Measurements from ENCODE around the gene DEF6. TPM values are rescaled to one million over a fixed set of nuclear protein-coding genes. Genes with fewer than 3 reads are reported as not detected.

Gene DEF6
- polyA plus RNA-seq, 1 donor = 13.2 TPM

- Histone ChIP-seq H3K27ac (ENCODE audit: low read length) (no peak overlapping the region), H3K4me3 (ENCODE audit: low read length) (no peak overlapping the region), H3K9me3 (ENCODE audit: control insufficient read depth, low read depth, low read length) (no peaks in the 10 kb centered on the region), H3K4me1 (ENCODE audit: control insufficient read depth, insufficient read depth, low read length) (peaks cover 9% of the 10 kb centered on the region), H3K36me3 (ENCODE audit: control insufficient read depth, insufficient read depth, low read length) (peaks cover 23% of the 10 kb centered on the region), H3K27me3 (ENCODE audit: control insufficient read depth, insufficient read depth, low read length) (no peaks in the 10 kb centered on the region)
- DNase-seq = no peak
- no CpG with 5 or more reads among the region's 2 CpGs for WGBS (ENCODE audit: insufficient coverage, low lambda C conversion rate)
Observed at GRCh38 chr6:35362200-35362599, 64.6 kb downstream of the DEF6 start.

GRCh38 chr6:35363293-35363750, 65.7 kb downstream of the DEF6 start:
- no CpG with 5 or more reads among the region's 10 CpGs for WGBS (ENCODE audit: insufficient coverage, low lambda C conversion rate)
- DNase-seq = no peak
- no peak overlapping the region for H3K4me3 ChIP-seq (ENCODE audit: low read length)
- H3K27me3 ChIP-seq (ENCODE audit: control insufficient read depth, insufficient read depth, low read length) = no peaks in the 10 kb centered on the region
- H3K27ac ChIP-seq (ENCODE audit: low read length) = peak overlapping the region; percentile 8
- peaks cover 19% of the 10 kb centered on the region for H3K36me3 ChIP-seq (ENCODE audit: control insufficient read depth, insufficient read depth, low read length)
- peaks cover 12% of the 10 kb centered on the region for H3K4me1 ChIP-seq (ENCODE audit: control insufficient read depth, insufficient read depth, low read length)
- H3K9me3 ChIP-seq (ENCODE audit: control insufficient read depth, low read depth, low read length) = no peaks in the 10 kb centered on the region

GRCh38 chr6:35365594-35366203, 68.1 kb downstream of the DEF6 start:
- Histone ChIP-seq H3K4me3 (ENCODE audit: low read length) (no peak overlapping the region), H3K4me1 (ENCODE audit: control insufficient read depth, insufficient read depth, low read length) (peaks cover 22% of the 10 kb centered on the region), H3K9me3 (ENCODE audit: control insufficient read depth, low read depth, low read length) (no peaks in the 10 kb centered on the region), H3K36me3 (ENCODE audit: control insufficient read depth, insufficient read depth, low read length) (peaks cover 12% of the 10 kb centered on the region), H3K27me3 (ENCODE audit: control insufficient read depth, insufficient read depth, low read length) (no peaks in the 10 kb centered on the region), H3K27ac (ENCODE audit: low read length) (no peak overlapping the region)
- DNase-seq = no peak
- WGBS (ENCODE audit: insufficient coverage, low lambda C conversion rate) = 100% methylated on average over 1 of the region's 6 CpGs

- H3K27ac ChIP-seq (ENCODE audit: low read length) = no peak overlapping the region
- H3K4me1 ChIP-seq (ENCODE audit: control insufficient read depth, insufficient read depth, low read length) = peaks cover 27% of the 10 kb centered on the region
- peaks cover 9% of the 10 kb centered on the region for H3K36me3 ChIP-seq (ENCODE audit: control insufficient read depth, insufficient read depth, low read length)
- DNase-seq = no peak
- H3K4me3 ChIP-seq (ENCODE audit: low read length) = no peak overlapping the region
- H3K27me3 ChIP-seq (ENCODE audit: control insufficient read depth, insufficient read depth, low read length) = no peaks in the 10 kb centered on the region
- H3K9me3 ChIP-seq (ENCODE audit: control insufficient read depth, low read depth, low read length) = no peaks in the 10 kb centered on the region
Observed at GRCh38 chr6:35366204-35366596, 68.6 kb downstream of the DEF6 start.

- no peak overlapping the region for H3K27ac ChIP-seq (ENCODE audit: low read length)
- WGBS (ENCODE audit: insufficient coverage, low lambda C conversion rate) = no CpG with 5 or more reads among the region's 5 CpGs
- H3K9me3 ChIP-seq (ENCODE audit: control insufficient read depth, low read depth, low read length) = no peaks in the 10 kb centered on the region
- DNase-seq = no peak
- H3K4me1 ChIP-seq (ENCODE audit: control insufficient read depth, insufficient read depth, low read length) = peaks cover 35% of the 10 kb centered on the region
- no peak overlapping the region for H3K4me3 ChIP-seq (ENCODE audit: low read length)
- peaks cover 6% of the 10 kb centered on the region for H3K36me3 ChIP-seq (ENCODE audit: control insufficient read depth, insufficient read depth, low read length)
- H3K27me3 ChIP-seq (ENCODE audit: control insufficient read depth, insufficient read depth, low read length) = no peaks in the 10 kb centered on the region
Observed at GRCh38 chr6:35367646-35368037, 70.0 kb downstream of the DEF6 start.

- peaks cover 5% of the 10 kb centered on the region for H3K36me3 ChIP-seq (ENCODE audit: control insufficient read depth, insufficient read depth, low read length)
- no peak overlapping the region for H3K4me3 ChIP-seq (ENCODE audit: low read length)
- WGBS (ENCODE audit: insufficient coverage, low lambda C conversion rate) = no CpG with 5 or more reads among the region's 2 CpGs
- H3K27me3 ChIP-seq (ENCODE audit: control insufficient read depth, insufficient read depth, low read length) = no peaks in the 10 kb centered on the region
- no peaks in the 10 kb centered on the region for H3K9me3 ChIP-seq (ENCODE audit: control insufficient read depth, low read depth, low read length)
- peaks cover 29% of the 10 kb centered on the region for H3K4me1 ChIP-seq (ENCODE audit: control insufficient read depth, insufficient read depth, low read length)
- H3K27ac ChIP-seq (ENCODE audit: low read length) = peak overlapping the region; percentile 38
- peak in 1 of 2 donors; percentile 61 for DNase-seq
Observed at GRCh38 chr6:35368038-35368887, 70.6 kb downstream of the DEF6 start.

GRCh38 chr6:35370124-35370741, 72.6 kb downstream of the DEF6 start:
- peaks cover 29% of the 10 kb centered on the region for H3K4me1 ChIP-seq (ENCODE audit: control insufficient read depth, insufficient read depth, low read length)
- 80% methylated on average over 1 of the region's 8 CpGs for WGBS (ENCODE audit: insufficient coverage, low lambda C conversion rate)
- no peak for DNase-seq
- H3K27me3 ChIP-seq (ENCODE audit: control insufficient read depth, insufficient read depth, low read length) = no peaks in the 10 kb centered on the region
- peaks cover 2% of the 10 kb centered on the region for H3K36me3 ChIP-seq (ENCODE audit: control insufficient read depth, insufficient read depth, low read length)
- peak overlapping the region; percentile 68 for H3K27ac ChIP-seq (ENCODE audit: low read length)
- H3K9me3 ChIP-seq (ENCODE audit: control insufficient read depth, low read depth, low read length) = no peaks in the 10 kb centered on the region
- H3K4me3 ChIP-seq (ENCODE audit: low read length) = no peak overlapping the region

GRCh38 chr6:35370785-35371493, 73.3 kb downstream of the DEF6 start:
- DNase-seq = peak in 1 of 2 donors; percentile 50
- Histone ChIP-seq H3K36me3 (ENCODE audit: control insufficient read depth, insufficient read depth, low read length) (peaks cover 2% of the 10 kb centered on the region), H3K27me3 (ENCODE audit: control insufficient read depth, insufficient read depth, low read length) (no peaks in the 10 kb centered on the region), H3K9me3 (ENCODE audit: control insufficient read depth, low read depth, low read length) (no peaks in the 10 kb centered on the region), H3K4me3 (ENCODE audit: low read length) (no peak overlapping the region), H3K4me1 (ENCODE audit: control insufficient read depth, insufficient read depth, low read length) (peaks cover 29% of the 10 kb centered on the region), H3K27ac (ENCODE audit: low read length) (peak overlapping the region; percentile 68)
- WGBS (ENCODE audit: insufficient coverage, low lambda C conversion rate) = 85% methylated on average over 2 of the region's 9 CpGs
